ENCODE data around the gene EPB42. TPM values are rescaled to one million over a fixed set of nuclear protein-coding genes. Genes with fewer than 3 reads are reported as not detected.

Gene EPB42
- total and polyA plus RNA-seq, 2 experiments from 2014 or later = 0.57 to 1.00 TPM

- Histone ChIP-seq H3K79me2 (no peaks in the 10 kb centered on the region), H3K4me1 (ENCODE audit: insufficient read depth) (no peaks in the 10 kb centered on the region), H3K9me3 (ENCODE audit: low read depth) (no peaks in the 10 kb centered on the region), H3K27me3 (no peaks in the 10 kb centered on the region), H4K20me1 (ENCODE audit: insufficient read depth, poor library complexity, severe bottlenecking) (no peaks in the 10 kb centered on the region), H3K36me3 (replicated peaks; ENCODE audit: insufficient read depth, low read depth) (no peaks in the 10 kb centered on the region), H2AFZ (no peak overlapping the region), H3K4me2 (no peak overlapping the region), H3K4me3 (no peak overlapping the region), H3K27ac (no peak overlapping the region), H3K9me2 (replicated peaks; ENCODE audit: insufficient read depth) (no peaks in the 10 kb centered on the region)
- no peak for TF ChIP-seq EZH2 (IDR thresholded peaks at IDR 0.05; ENCODE audit: borderline replicate concordance)
- no peak for TF ChIP-seq EZH2phosphoT487 (IDR thresholded peaks at IDR 0.05; ENCODE audit: low read depth, severe bottlenecking, unreplicated experiment)
- no peak for TF ChIP-seq CTCF (IDR thresholded peaks at IDR 0.05; ENCODE audit: poor library complexity)
- WGBS (ENCODE audit: low lambda C conversion rate, missing lambda C conversion rate) = 68% methylated on average over 2 of the region's 2 CpGs
- DNase-seq (ENCODE audit: low spot score) = no peak
Measured at GRCh38 chr15:43250785-43251184, 30.0 kb upstream of the EPB42 start.

GRCh38 chr15:43249699-43250203 is 28.9 kb upstream of the EPB42 start:
- H3K27ac ChIP-seq = no peak overlapping the region

GRCh38 chr15:43249236-43249635 is 28.4 kb upstream of the EPB42 start:
- Histone ChIP-seq H3K36me3 (replicated peaks; ENCODE audit: insufficient read depth, low read depth) (no peaks in the 10 kb centered on the region), H3K27me3 (no peaks in the 10 kb centered on the region), H3K9me3 (ENCODE audit: low read depth) (no peaks in the 10 kb centered on the region), H3K4me2 (no peak overlapping the region), H2AFZ (no peak overlapping the region), H3K9me2 (replicated peaks; ENCODE audit: insufficient read depth) (no peaks in the 10 kb centered on the region), H3K79me2 (no peaks in the 10 kb centered on the region), H3K4me3 (no peak overlapping the region), H3K4me1 (ENCODE audit: insufficient read depth) (no peaks in the 10 kb centered on the region), H4K20me1 (ENCODE audit: insufficient read depth, poor library complexity, severe bottlenecking) (no peaks in the 10 kb centered on the region), H3K27ac (no peak overlapping the region)
- DNase-seq (ENCODE audit: low spot score) = no peak
- TF ChIP-seq EZH2phosphoT487 (IDR thresholded peaks at IDR 0.05; ENCODE audit: low read depth, severe bottlenecking, unreplicated experiment) = no peak
- no peak for TF ChIP-seq EZH2 (IDR thresholded peaks at IDR 0.05; ENCODE audit: borderline replicate concordance)
- no peak for TF ChIP-seq CTCF (IDR thresholded peaks at IDR 0.05; ENCODE audit: poor library complexity)
- WGBS (ENCODE audit: low lambda C conversion rate, missing lambda C conversion rate) = 75% methylated on average over 2 of the region's 2 CpGs

More at GRCh38 chr15:43249699-43250203, 28.9 kb upstream of the EPB42 start:
- Histone ChIP-seq H4K20me1 (ENCODE audit: insufficient read depth, poor library complexity, severe bottlenecking) (no peaks in the 10 kb centered on the region), H3K4me2 (no peak overlapping the region), H3K36me3 (replicated peaks; ENCODE audit: insufficient read depth, low read depth) (no peaks in the 10 kb centered on the region), H3K79me2 (no peaks in the 10 kb centered on the region), H3K9me2 (replicated peaks; ENCODE audit: insufficient read depth) (no peaks in the 10 kb centered on the region), H3K4me1 (ENCODE audit: insufficient read depth) (no peaks in the 10 kb centered on the region), H2AFZ (no peak overlapping the region), H3K27me3 (no peaks in the 10 kb centered on the region), H3K4me3 (no peak overlapping the region), H3K9me3 (ENCODE audit: low read depth) (no peaks in the 10 kb centered on the region)
- DNase-seq (ENCODE audit: low spot score) = no peak
- 63% methylated on average over 5 of the region's 5 CpGs for WGBS (ENCODE audit: low lambda C conversion rate, missing lambda C conversion rate)
- no peak for TF ChIP-seq EZH2phosphoT487 (IDR thresholded peaks at IDR 0.05; ENCODE audit: low read depth, severe bottlenecking, unreplicated experiment)
- no peak for TF ChIP-seq EZH2 (IDR thresholded peaks at IDR 0.05; ENCODE audit: borderline replicate concordance)
- no peak for TF ChIP-seq CTCF (IDR thresholded peaks at IDR 0.05; ENCODE audit: poor library complexity)
